Stimulated activated CD4-positive, alpha-beta T cell treated with anti-CD3 and anti-CD28 coated beads, TNF-alpha, amount 100 ng/mL, for 1 hour (primary cell): ENCODE data around the gene KASH5.

Experiments
- DNase-seq, 3 donors: peaks; one replicate each; pipeline ENCODE4 v3.0.0-alpha.2; 2020; ENCODE audit warnings: low read depth in 3 of 3, low spot score in 1 of 3

The KASH5 gene

GRCh38 chr19:49420227-49420626, 32.2 kb downstream of the KASH5 start:
- DNase-seq, result no peak

- DNase-seq, result no peak
These were observed 33.2 kb downstream of the KASH5 start for GRCh38 chr19:49421039-49421877.

GRCh38 chr19:49421878-49422202, 33.8 kb downstream of the KASH5 start:
- DNase-seq, result no peak

- no peak for DNase-seq
These were observed 34.5 kb downstream of the KASH5 start for GRCh38 chr19:49422407-49423070.

GRCh38 chr19:49423071-49423984, 35.3 kb downstream of the KASH5 start, which contains the start of gene PTH2:
Gene PTH2 (minus strand): TSS chr19:49423441. CDS start chr19:49423339, 102 bp downstream.
- DNase-seq, result no peak

GRCh38 chr19:49423985-49424303, 35.9 kb downstream of the KASH5 start:
- DNase-seq, result no peak

GRCh38 chr19:49425178-49425577, 37.1 kb downstream of the KASH5 start, which contains the start of gene GFY:
Gene GFY (plus strand): TSS chr19:49425388. CDS start chr19:49426431, 1,043 bp downstream.
- DNase-seq, result no peak

GRCh38 chr19:49425922-49426592, 38.0 kb downstream of the KASH5 start:
- DNase-seq, result no peak

- no peak for DNase-seq
These were observed 39.3 kb downstream of the KASH5 start for GRCh38 chr19:49427339-49427738.

- no peak for DNase-seq
These were observed 40.0 kb downstream of the KASH5 start for GRCh38 chr19:49427855-49428546.

- DNase-seq, result no peak
These were observed 40.8 kb downstream of the KASH5 start for GRCh38 chr19:49428547-49429451.

- DNase-seq, result no peak
These were observed 42.2 kb downstream of the KASH5 start for GRCh38 chr19:49430172-49430677.

GRCh38 chr19:49430678-49431329, 42.8 kb downstream of the KASH5 start:
- DNase-seq, result no peak

GRCh38 chr19:49431330-49431749, 43.3 kb downstream of the KASH5 start:
- no peak for DNase-seq

- DNase-seq, result no peak
These were observed 44.4 kb downstream of the KASH5 start for GRCh38 chr19:49432141-49433073.

- DNase-seq, result no peak
These were observed 45.3 kb downstream of the KASH5 start for GRCh38 chr19:49433240-49433901.
